Measurements from ENCODE around the gene FAR2. TPM values are rescaled to one million over a fixed set of nuclear protein-coding genes. Genes with fewer than 3 reads are reported as not detected.

FAR2 gene
- polyA plus RNA-seq, 1 of the 3 experiments (the other 2 are of a cell fraction), result 7.4 TPM

DNA sequence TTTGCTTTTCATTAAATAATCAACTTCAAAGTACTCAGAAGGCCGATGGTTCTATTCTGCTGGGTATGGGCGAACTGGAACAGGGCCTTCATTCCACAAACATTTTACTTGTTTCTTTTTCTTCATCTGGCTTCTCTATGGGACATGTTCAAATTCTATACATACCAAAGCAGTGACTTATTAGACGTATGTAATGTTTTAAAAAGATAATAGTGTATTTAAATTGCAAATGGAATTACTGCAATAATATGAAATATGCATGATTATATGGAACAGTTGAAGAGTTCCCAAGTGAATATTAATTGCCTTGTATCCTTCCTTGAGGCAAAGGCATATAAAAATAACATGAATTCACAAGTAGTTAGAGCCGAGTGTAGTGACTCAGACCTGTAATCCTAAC, 75.5 kb downstream of the FAR2 start:
- no peaks in the 10 kb centered on the region for H3K9me2 ChIP-seq
- peaks cover 0 to 5% of the 10 kb centered on the region in 2 experiments; a peak in 3 of 4 replicates for H3K4me1 ChIP-seq (ENCODE audit: control insufficient read depth in 1 of 2, insufficient read depth in 2 of 2, low read depth in 1 of 2, low read length in 1 of 2)
- no peaks in the 10 kb centered on the region for H3K27me3 ChIP-seq (ENCODE audit: insufficient read depth)
- ChIA-PET CTCF (no interaction called here), POLR2A (no interaction called here)
- no peaks in the 10 kb centered on the region for H4K20me1 ChIP-seq (ENCODE audit: insufficient read depth)
- no peaks in the 10 kb centered on the region for H3K36me3 ChIP-seq (replicated peaks in 1 of 2; ENCODE audit: control insufficient read depth in 1 of 2, insufficient read depth in 2 of 2, low read length in 1 of 2)
- H3K4me3 ChIP-seq (ENCODE audit: low read depth in 2 of 2, low read length in 1 of 2), result no peak overlapping the region
- 31% methylated on average over 4 of the region's 4 CpGs for WGBS (ENCODE audit: low lambda C conversion rate)
- TF ChIP-seq, protein P1, sequence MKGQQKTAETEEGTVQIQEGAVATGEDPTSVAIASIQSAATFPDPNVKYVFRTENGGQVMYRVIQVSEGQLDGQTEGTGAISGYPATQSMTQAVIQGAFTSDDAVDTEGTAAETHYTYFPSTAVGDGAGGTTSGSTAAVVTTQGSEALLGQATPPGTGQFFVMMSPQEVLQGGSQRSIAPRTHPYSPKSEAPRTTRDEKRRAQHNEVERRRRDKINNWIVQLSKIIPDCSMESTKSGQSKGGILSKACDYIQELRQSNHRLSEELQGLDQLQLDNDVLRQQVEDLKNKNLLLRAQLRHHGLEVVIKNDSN (IDR thresholded peaks at IDR 0.05; ENCODE audit: borderline replicate concordance, low read depth), result no peak
- TF ChIP-seq RXRA (IDR thresholded peaks at IDR 0.05; ENCODE audit: borderline replicate concordance, low read depth), result no peak
- TF ChIP-seq, protein P2, sequence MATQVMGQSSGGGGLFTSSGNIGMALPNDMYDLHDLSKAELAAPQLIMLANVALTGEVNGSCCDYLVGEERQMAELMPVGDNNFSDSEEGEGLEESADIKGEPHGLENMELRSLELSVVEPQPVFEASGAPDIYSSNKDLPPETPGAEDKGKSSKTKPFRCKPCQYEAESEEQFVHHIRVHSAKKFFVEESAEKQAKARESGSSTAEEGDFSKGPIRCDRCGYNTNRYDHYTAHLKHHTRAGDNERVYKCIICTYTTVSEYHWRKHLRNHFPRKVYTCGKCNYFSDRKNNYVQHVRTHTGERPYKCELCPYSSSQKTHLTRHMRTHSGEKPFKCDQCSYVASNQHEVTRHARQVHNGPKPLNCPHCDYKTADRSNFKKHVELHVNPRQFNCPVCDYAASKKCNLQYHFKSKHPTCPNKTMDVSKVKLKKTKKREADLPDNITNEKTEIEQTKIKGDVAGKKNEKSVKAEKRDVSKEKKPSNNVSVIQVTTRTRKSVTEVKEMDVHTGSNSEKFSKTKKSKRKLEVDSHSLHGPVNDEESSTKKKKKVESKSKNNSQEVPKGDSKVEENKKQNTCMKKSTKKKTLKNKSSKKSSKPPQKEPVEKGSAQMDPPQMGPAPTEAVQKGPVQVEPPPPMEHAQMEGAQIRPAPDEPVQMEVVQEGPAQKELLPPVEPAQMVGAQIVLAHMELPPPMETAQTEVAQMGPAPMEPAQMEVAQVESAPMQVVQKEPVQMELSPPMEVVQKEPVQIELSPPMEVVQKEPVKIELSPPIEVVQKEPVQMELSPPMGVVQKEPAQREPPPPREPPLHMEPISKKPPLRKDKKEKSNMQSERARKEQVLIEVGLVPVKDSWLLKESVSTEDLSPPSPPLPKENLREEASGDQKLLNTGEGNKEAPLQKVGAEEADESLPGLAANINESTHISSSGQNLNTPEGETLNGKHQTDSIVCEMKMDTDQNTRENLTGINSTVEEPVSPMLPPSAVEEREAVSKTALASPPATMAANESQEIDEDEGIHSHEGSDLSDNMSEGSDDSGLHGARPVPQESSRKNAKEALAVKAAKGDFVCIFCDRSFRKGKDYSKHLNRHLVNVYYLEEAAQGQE (IDR thresholded peaks at IDR 0.05; ENCODE audit: low read depth, low read length), result no peak
- TF ChIP-seq, protein P3, sequence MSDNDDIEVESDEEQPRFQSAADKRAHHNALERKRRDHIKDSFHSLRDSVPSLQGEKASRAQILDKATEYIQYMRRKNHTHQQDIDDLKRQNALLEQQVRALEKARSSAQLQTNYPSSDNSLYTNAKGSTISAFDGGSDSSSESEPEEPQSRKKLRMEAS (IDR thresholded peaks at IDR 0.05; ENCODE audit: low read depth), result no peak
- TF ChIP-seq TEAD4 (IDR thresholded peaks at IDR 0.05; ENCODE audit: borderline replicate concordance, insufficient read depth), result no peak
- TF ChIP-seq FOSL2 (IDR thresholded peaks at IDR 0.05; ENCODE audit: borderline replicate concordance, low read depth), result no peak
- TF ChIP-seq RCOR1 (IDR thresholded peaks at IDR 0.05; ENCODE audit: low read length), result no peak
- no peak for TF ChIP-seq MXI1 (IDR thresholded peaks at IDR 0.05; ENCODE audit: low read depth, low read length)
- H2AFZ ChIP-seq (ENCODE audit: low read depth), result no peak overlapping the region
- no peak for DNase-seq
- no peaks in the 10 kb centered on the region for H3F3A ChIP-seq (replicated peaks; ENCODE audit: insufficient read depth)
- no peak overlapping the region for H3K9ac ChIP-seq
- no peaks in the 10 kb centered on the region for H3K9me3 ChIP-seq
- H3K4me2 ChIP-seq, result no peak overlapping the region
- H3K79me2 ChIP-seq (ENCODE audit: insufficient read depth), result no peaks in the 10 kb centered on the region
- H3K27ac ChIP-seq (ENCODE audit: low read depth in 2 of 2, low read length in 1 of 2), result no peak overlapping the region

DNA sequence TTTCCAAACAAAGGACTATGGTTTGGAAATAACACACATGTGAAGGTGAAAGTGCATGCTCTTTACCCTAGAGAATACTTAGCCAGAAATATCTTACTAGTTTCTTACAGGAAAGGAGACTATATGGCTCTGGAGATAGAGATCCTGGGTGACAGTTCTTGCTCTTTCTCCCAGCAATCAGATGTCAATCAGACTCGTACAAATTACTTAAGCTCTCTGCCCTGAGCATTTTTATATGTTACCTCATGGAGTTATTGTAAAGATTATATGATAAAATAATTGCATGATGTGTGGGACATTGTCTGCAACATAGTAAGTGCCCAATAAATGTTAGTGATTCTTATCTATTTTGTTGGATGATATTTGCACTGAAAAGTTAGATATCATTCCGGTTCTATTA, 76.8 kb downstream of the FAR2 start:
- TF ChIP-seq EP300 (IDR thresholded peaks at IDR 0.05; ENCODE audit: borderline replicate concordance in 1 of 2, low read depth in 1 of 2, low read length in 1 of 2) (peak in 1 of 2 experiments; percentile 43; a peak in 1 of 4 replicates), RCOR1 (IDR thresholded peaks at IDR 0.05; ENCODE audit: low read length) (no peak), EZH2phosphoT487 (IDR thresholded peaks at IDR 0.05; ENCODE audit: borderline replicate concordance, low read depth) (no peak), GATA2 (CRISPR knock-in tag; IDR thresholded peaks at IDR 0.05) (peak; percentile 44; the same call in 1 of the 2 replicates)
- 51% methylated on average over 2 of the region's 2 CpGs for WGBS (ENCODE audit: low lambda C conversion rate)
- no peaks in the 10 kb centered on the region for H3K9me2 ChIP-seq
- CTCF ChIA-PET, result no interaction called here
- no peak overlapping the region for H3K27ac ChIP-seq (ENCODE audit: low read depth in 2 of 2, low read length in 1 of 2)
- no peaks in the 10 kb centered on the region for H3K79me2 ChIP-seq (ENCODE audit: insufficient read depth)
- no peak overlapping the region for H3K4me3 ChIP-seq (ENCODE audit: low read depth in 2 of 2, low read length in 1 of 2)
- H3K27me3 ChIP-seq (ENCODE audit: insufficient read depth), result no peaks in the 10 kb centered on the region
- H3K36me3 ChIP-seq (replicated peaks in 1 of 2; ENCODE audit: control insufficient read depth in 1 of 2, insufficient read depth in 2 of 2, low read length in 1 of 2), result no peaks in the 10 kb centered on the region
- no peaks in the 10 kb centered on the region for H3F3A ChIP-seq (replicated peaks; ENCODE audit: insufficient read depth)
- no peak overlapping the region for H2AFZ ChIP-seq (ENCODE audit: low read depth)
- no peak overlapping the region for H3K9ac ChIP-seq
- DNase-seq, result no peak
- H4K20me1 ChIP-seq (ENCODE audit: insufficient read depth), result no peaks in the 10 kb centered on the region
- H3K4me1 ChIP-seq (ENCODE audit: control insufficient read depth in 1 of 2, insufficient read depth in 2 of 2, low read depth in 1 of 2, low read length in 1 of 2), result peaks cover 0 to 5% of the 10 kb centered on the region in 2 experiments; a peak in 3 of 4 replicates
- H3K9me3 ChIP-seq, result no peaks in the 10 kb centered on the region
- H3K4me2 ChIP-seq, result no peak overlapping the region
- POLR2A ChIA-PET, result no interaction called here
